Endothelial cell of umbilical vein (primary cell): ENCODE results near the gene SHC1. TPM values are rescaled to one million over a fixed set of nuclear protein-coding genes. Genes with fewer than 3 reads are reported as not detected.

ENCODE experiments used
- BruUV-seq: library from RNA; stranded (reverse); fragments of 400-500 nt; replicated peaks from 2 replicates; lab custom pipeline; 2021; lab: Mats Ljungman, UMichigan
- CTCF ChIA-PET: fragments of 300-600, 350-600 bp; sonication (Branson Sonifier 250); formaldehyde crosslinking; loops from one replicate; lab custom pipeline; 2021; ENCODE audit warnings: antibody characterized with exemption, inconsistent platforms; lab: Charles Lee
- POLR2A ChIA-PET: fragments of 300-600, 350-600 bp; sonication (Branson Sonifier 250); formaldehyde crosslinking; loops from one replicate; lab custom pipeline; 2021; ENCODE audit warnings: antibody characterized with exemption, inconsistent platforms; lab: Charles Lee
- DNase-seq: peaks from one replicate; pipeline ENCODE4 v3.0.0-alpha.2; 2011; ENCODE audit warnings: low read depth, low spot score
- FAIRE-seq: peaks from 2 replicates; lab custom pipeline; 2011; peaks lifted over from hg19 to GRCh38; lab: Jason Lieb, UNC
- H2AFZ ChIP-seq: 2 replicates; pipeline ENCODE4 v1.6.0; 2012; ENCODE audit warnings: low read depth, low read length, control low read depth, inconsistent platforms
- H3K27ac ChIP-seq: 2 replicates; pipeline ENCODE4 v1.5.1; 2011; ENCODE audit warnings: low read depth, mild to moderate bottlenecking, control low read depth, low read length, moderate library complexity; ENCODE audit not compliant: insufficient read depth
- H3K27me3 ChIP-seq, 2 experiments: 2 replicates each; pipeline versions ENCODE4 v1.6.0 to v1.6.1; 2011; ENCODE audit warnings: low read length in 2 of 2, mixed read lengths in 1 of 2; ENCODE audit not compliant: control insufficient read depth in 2 of 2, insufficient read depth in 2 of 2
- H3K36me3 ChIP-seq, 2 experiments: 2 replicates in 1 of 2; 3 replicates in 1 of 2; pipeline ENCODE4 v1.5.1; 2011; ENCODE audit warnings: low read length in 2 of 2, mild to moderate bottlenecking in 1 of 2, moderate library complexity in 1 of 2; ENCODE audit not compliant: control insufficient read depth in 2 of 2, insufficient read depth in 2 of 2; ENCODE audit errors: extremely low read depth in 1 of 2
- H3K4me1 ChIP-seq: 3 replicates; pipeline ENCODE4 v1.5.1; 2011; ENCODE audit warnings: mild to moderate bottlenecking, low read length; ENCODE audit not compliant: control insufficient read depth, insufficient read depth; ENCODE audit errors: extremely low read depth
- H3K4me2 ChIP-seq: 2 replicates; pipeline ENCODE4 v1.6.1; 2011; ENCODE audit warnings: low read length, control low read depth, mixed read lengths; ENCODE audit not compliant: insufficient read depth
- H3K4me3 ChIP-seq, 3 experiments: fragments of 200-600 bp in 1 of 3; sonication (generic), shearing (Covaris generic) in 1 of 3; replicated peaks in 1 of 3; 2 replicates each; pipeline ENCODE4 v1.5.1; 2011 to 2016; ENCODE audit warnings: control low read depth in 3 of 3, low read length in 3 of 3, mild to moderate bottlenecking in 2 of 3, inconsistent platforms in 1 of 3, low read depth in 1 of 3, moderate library complexity in 1 of 3; ENCODE audit not compliant: insufficient read depth in 1 of 3
- H3K79me2 ChIP-seq: 2 replicates; pipeline ENCODE4 v1.6.0; 2012; ENCODE audit warnings: low read length, inconsistent platforms; ENCODE audit not compliant: control insufficient read depth, insufficient read depth
- H3K9ac ChIP-seq: replicated peaks from 2 replicates; pipeline ENCODE3; 2011; ENCODE audit warnings: low read length, control low read depth; ENCODE audit not compliant: insufficient read depth; ENCODE audit errors: extremely low read depth
- H3K9me1 ChIP-seq: replicated peaks from 3 replicates; pipeline ENCODE4 v1.6.0; 2011; ENCODE audit warnings: mild to moderate bottlenecking, low read length; ENCODE audit not compliant: control insufficient read depth, insufficient read depth; ENCODE audit errors: extremely low read depth
- H3K9me3 ChIP-seq: replicated peaks from 2 replicates; pipeline ENCODE4 v1.5.1; 2012; ENCODE audit warnings: low read length, inconsistent platforms; ENCODE audit not compliant: control insufficient read depth, insufficient read depth
- H4K20me1 ChIP-seq: replicated peaks from 2 replicates; pipeline ENCODE3; 2011; ENCODE audit warnings: mild to moderate bottlenecking, low read length; ENCODE audit not compliant: control insufficient read depth, insufficient read depth; ENCODE audit errors: extremely low read depth
- JUN ChIP-seq: IDR thresholded peaks from 2 replicates; pipeline ENCODE4 v1.6.1; 2011; ENCODE audit warnings: borderline replicate concordance, low read depth; ENCODE audit not compliant: insufficient read length, insufficient read depth
- MYC ChIP-seq: IDR thresholded peaks from one replicate; pipeline ENCODE4 v1.6.1; 2011; ENCODE audit warnings: mild to moderate bottlenecking, low read depth, low read length
- POLR2AphosphoS5 ChIP-seq: IDR thresholded peaks from 2 replicates; pipeline ENCODE4 v1.6.1; 2012; ENCODE audit warnings: low read depth, mild to moderate bottlenecking, control low read depth, low read length, moderate library complexity; ENCODE audit not compliant: insufficient read depth
- dilution Hi-C: fragments of 300-500 bp; cut with MboI; formaldehyde crosslinking; loops from one replicate; pipeline ENCODE4 v1.15.0; 2019; ENCODE audit warnings: low sequenced_read_pairs; ENCODE audit not compliant: extremely low pct_ligation_motif_present
- intact Hi-C: fragments of 100-400 bp; cut with micrococcal nuclease; formaldehyde crosslinking; loops from one replicate; pipeline ENCODE4 v1.10.0; 2022
- polyA plus RNA-seq, 4 experiments: library from polyadenylated mRNA; depleted of rRNA in 3 of 4; stranded (reverse) in 3 of 4; unstranded in 1 of 4; fragments of >200 nt; gene quantifications; 2 replicates each; pipeline versions ENCODE4 v1.2.1 to v1.2.3, GENCODE V29; 2011 to 2012; ENCODE audit warnings: missing spikeins in 1 of 4
- total RNA-seq: library from RNA; stranded (reverse); gene quantifications from 2 replicates; pipeline ENCODE4 v1.2.3, GENCODE V29; 2021
- TF ChIP-seq, protein P1 (sequence below), 2 donors: IDR thresholded peaks; 1 replicate in 1 of 2; 2 replicates in 1 of 2; pipeline ENCODE4 v1.5.1; 2011; ENCODE audit warnings: low read length in 2 of 2, mild to moderate bottlenecking in 2 of 2, moderate library complexity in 2 of 2, control low read depth in 1 of 2, inconsistent platforms in 1 of 2, low read depth in 1 of 2; ENCODE audit not compliant: insufficient read depth in 1 of 2; ENCODE audit errors: extremely low read depth in 1 of 2
- TF ChIP-seq, protein P2 (sequence below): IDR thresholded peaks from 2 replicates; pipeline ENCODE4 v1.6.1; 2011; ENCODE audit not compliant: insufficient read depth, insufficient read length

The SHC1 gene
- total and polyA plus RNA-seq, 2 donors (not counting 3 experiments of a cell fraction or from before 2014, with no cell fraction given), result 316 to 324 TPM

DNA sequence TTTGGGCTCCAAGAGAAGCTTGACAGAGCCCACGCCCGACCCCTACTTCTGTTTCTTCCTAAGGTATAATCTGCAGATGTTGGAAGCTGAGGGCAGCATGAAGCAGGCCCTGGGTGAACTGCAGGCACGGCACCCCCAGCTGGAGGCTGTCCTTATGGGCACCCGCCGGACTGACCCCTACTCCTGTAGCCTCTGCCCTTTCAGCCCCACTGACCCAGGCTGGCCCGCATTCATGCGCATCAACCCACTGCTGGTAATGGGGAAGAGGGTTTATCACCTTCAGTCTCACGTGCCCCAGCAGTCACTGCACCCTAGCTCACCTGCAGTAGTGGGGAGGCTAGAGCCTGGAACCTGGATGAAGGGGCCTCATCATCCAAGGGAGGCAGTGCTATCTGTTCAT, 19.7 kb upstream of the SHC1 start:
- CTCF ChIA-PET, result interaction anchor here (1.0 to 1.1 kb wide), 2 partner anchors 9 to 27 kb away, joined by 3 read pairs; no protein-coding TSS in a partner anchor
- Histone ChIP-seq H3K9me3 (no peaks in the 10 kb centered on the region), H3K4me2 (no peak overlapping the region), H3K9me1 (no peaks in the 10 kb centered on the region), H3K36me3 (peaks cover 3 to 24% of the 10 kb centered on the region in 2 experiments), H4K20me1 (no peaks in the 10 kb centered on the region), H3K4me1 (peaks cover 2% of the 10 kb centered on the region), H3K27ac (no peak overlapping the region), H2AFZ (no peak overlapping the region), H3K79me2 (peaks cover 6% of the 10 kb centered on the region), H3K27me3 (no peaks in the 10 kb centered on the region), H3K9ac (no peak overlapping the region), H3K4me3 (no peak overlapping the region)
- DNase-seq (no peak), FAIRE-seq (no peak)
- TF ChIP-seq, protein P1, sequence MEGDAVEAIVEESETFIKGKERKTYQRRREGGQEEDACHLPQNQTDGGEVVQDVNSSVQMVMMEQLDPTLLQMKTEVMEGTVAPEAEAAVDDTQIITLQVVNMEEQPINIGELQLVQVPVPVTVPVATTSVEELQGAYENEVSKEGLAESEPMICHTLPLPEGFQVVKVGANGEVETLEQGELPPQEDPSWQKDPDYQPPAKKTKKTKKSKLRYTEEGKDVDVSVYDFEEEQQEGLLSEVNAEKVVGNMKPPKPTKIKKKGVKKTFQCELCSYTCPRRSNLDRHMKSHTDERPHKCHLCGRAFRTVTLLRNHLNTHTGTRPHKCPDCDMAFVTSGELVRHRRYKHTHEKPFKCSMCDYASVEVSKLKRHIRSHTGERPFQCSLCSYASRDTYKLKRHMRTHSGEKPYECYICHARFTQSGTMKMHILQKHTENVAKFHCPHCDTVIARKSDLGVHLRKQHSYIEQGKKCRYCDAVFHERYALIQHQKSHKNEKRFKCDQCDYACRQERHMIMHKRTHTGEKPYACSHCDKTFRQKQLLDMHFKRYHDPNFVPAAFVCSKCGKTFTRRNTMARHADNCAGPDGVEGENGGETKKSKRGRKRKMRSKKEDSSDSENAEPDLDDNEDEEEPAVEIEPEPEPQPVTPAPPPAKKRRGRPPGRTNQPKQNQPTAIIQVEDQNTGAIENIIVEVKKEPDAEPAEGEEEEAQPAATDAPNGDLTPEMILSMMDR (IDR thresholded peaks at IDR 0.05; ENCODE audit: extremely low read depth in 1 of 2, insufficient read depth in 1 of 2, low read depth in 1 of 2, low read length in 2 of 2), result no peak
- TF ChIP-seq JUN (no peak), MYC (no peak), POLR2AphosphoS5 (no peak)
- TF ChIP-seq, protein P2, sequence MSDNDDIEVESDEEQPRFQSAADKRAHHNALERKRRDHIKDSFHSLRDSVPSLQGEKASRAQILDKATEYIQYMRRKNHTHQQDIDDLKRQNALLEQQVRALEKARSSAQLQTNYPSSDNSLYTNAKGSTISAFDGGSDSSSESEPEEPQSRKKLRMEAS, result no peak
- no TSS peak for BruUV-seq
- POLR2A ChIA-PET, result no interaction called here
- dilution Hi-C loops, result no loop called here
- intact Hi-C loops, result no loop called here
